ENCODE measurements around the gene GALNTL6. TPM values are rescaled to one million over a fixed set of nuclear protein-coding genes. Genes with fewer than 3 reads are reported as not detected.

GALNTL6 gene
- total and polyA plus RNA-seq, 8 donors: 0.13 to 0.41 (median 0.21) TPM; not detected in 4

- Histone ChIP-seq H3K27ac (no peak overlapping the region), H3K4me1 (no peaks in the 10 kb centered on the region), H3K27me3 (no peaks in the 10 kb centered on the region), H3K4me3 (no peak overlapping the region), H3K36me3 (no peaks in the 10 kb centered on the region), H3K9me3 (no peaks in the 10 kb centered on the region)
- ATAC-seq (no peak), FAIRE-seq (no peak), DNase-seq (no peak)
- WGBS, 2 donors: 65 to 72% methylated on average over 3 of the region's 3 CpGs
- intact Hi-C loops (cut with DNase I): no loop called here
- TF ChIP-seq CTCF (IDR thresholded peaks at IDR 0.05): no peak
Measured at GRCh38 chr4:172357006-172357540, 543.9 kb downstream of the GALNTL6 start.

GRCh38 chr4:172362569-172362968 is 549.4 kb downstream of the GALNTL6 start:
- no peak for TF ChIP-seq CTCF (IDR thresholded peaks at IDR 0.05)
- Histone ChIP-seq H3K27me3 (no peaks in the 10 kb centered on the region), H3K9me3 (no peaks in the 10 kb centered on the region), H3K27ac (no peak overlapping the region), H3K4me3 (no peak overlapping the region), H3K4me1 (no peaks in the 10 kb centered on the region), H3K36me3 (no peaks in the 10 kb centered on the region)
- intact Hi-C loops (cut with DNase I): no loop called here
- FAIRE-seq: no peak
- DNase-seq: no peak
- ATAC-seq: no peak
- 63 to 70% methylated on average over 1 of the region's 1 CpG for WGBS, 2 donors

- no peak overlapping the region for H3K4me3 ChIP-seq
- intact Hi-C loops (cut with DNase I): no loop called here
- H3K27ac ChIP-seq: no peak overlapping the region
- FAIRE-seq: no peak
- WGBS, 2 donors: 80 to 94% methylated on average over 19 to 25 of the region's 25 CpGs
- peak in 1 of 6 donors; percentile 70 for DNase-seq
- no peak for ATAC-seq
- H3K4me1 ChIP-seq: no peaks in the 10 kb centered on the region
- no peak for TF ChIP-seq CTCF (IDR thresholded peaks at IDR 0.05)
- no peaks in the 10 kb centered on the region for H3K9me3 ChIP-seq
- H3K36me3 ChIP-seq: no peaks in the 10 kb centered on the region
- no peaks in the 10 kb centered on the region for H3K27me3 ChIP-seq
Measured at GRCh38 chr4:172369471-172369959, 556.3 kb downstream of the GALNTL6 start.

GRCh38 chr4:172377486-172378140 is 564.4 kb downstream of the GALNTL6 start:
- no peak overlapping the region for H3K27ac ChIP-seq
- DNase-seq: peak in 1 of 6 donors; percentile 74
- no peaks in the 10 kb centered on the region for H3K4me1 ChIP-seq
- no peaks in the 10 kb centered on the region for H3K27me3 ChIP-seq
- WGBS, 2 donors: 87 to 93% methylated on average over 23 to 27 of the region's 27 CpGs
- intact Hi-C loops (cut with DNase I): no loop called here
- no peak overlapping the region for H3K4me3 ChIP-seq
- TF ChIP-seq CTCF (IDR thresholded peaks at IDR 0.05): no peak
- no peak for FAIRE-seq
- ATAC-seq: no peak
- H3K9me3 ChIP-seq: no peaks in the 10 kb centered on the region
- no peaks in the 10 kb centered on the region for H3K36me3 ChIP-seq

GRCh38 chr4:172379834-172380233 is 566.6 kb downstream of the GALNTL6 start:
- FAIRE-seq: no peak
- TF ChIP-seq CTCF (IDR thresholded peaks at IDR 0.05): no peak
- H3K36me3 ChIP-seq: no peaks in the 10 kb centered on the region
- no peaks in the 10 kb centered on the region for H3K27me3 ChIP-seq
- DNase-seq: no peak
- no peak overlapping the region for H3K27ac ChIP-seq
- ATAC-seq: no peak
- WGBS, 2 donors: 55 to 74% methylated on average over 5 of the region's 5 CpGs
- intact Hi-C loops (cut with DNase I): no loop called here
- no peaks in the 10 kb centered on the region for H3K9me3 ChIP-seq
- no peak overlapping the region for H3K4me3 ChIP-seq
- no peaks in the 10 kb centered on the region for H3K4me1 ChIP-seq

Measured in pancreas (tissue), 10 donors.